Astrocyte of the cerebellum (primary cell): ENCODE measurements around the gene KIF4A.
"Not testable (repeated sequence)": the region's sequence is repeated elsewhere in the genome, so short reads cannot be mapped to it uniquely, and the experiment has no call there.

Experiments used
- DNase-seq: peaks from one replicate; pipeline ENCODE4 v3.0.0-alpha.2; 2011; ENCODE audit warnings: low read depth
- H3K4me3 ChIP-seq: 2 replicates; pipeline ENCODE4 v1.5.1; 2011; ENCODE audit warnings: mild to moderate bottlenecking, low read depth, low read length, moderate library complexity
- CTCF ChIP-seq: IDR thresholded peaks from 2 replicates; pipeline ENCODE4 v1.5.1; 2012; ENCODE audit warnings: low read length, low read depth, moderate library complexity, mild to moderate bottlenecking; ENCODE audit errors: missing control alignments
- in situ Hi-C: cut with HindIII; loops from 2 replicates; pipeline ENCODE4 v1.10.0; 2017; ENCODE audit warnings: low sequenced_read_pairs

The KIF4A gene

GRCh38 chrX:70346418-70347070 lies 56.6 kb downstream of the KIF4A start:
- in situ Hi-C loops, result no loop called here
- no peak overlapping the region for H3K4me3 ChIP-seq
- no peak for DNase-seq
- peak; percentile 15 for TF ChIP-seq CTCF

GRCh38 chrX:70348825-70349224 lies 58.9 kb downstream of the KIF4A start:
- DNase-seq, H3K4me3 ChIP-seq, in situ Hi-C loops: not testable (repeated sequence)

- H3K4me3 ChIP-seq, in situ Hi-C loops, DNase-seq: not testable (repeated sequence)
These were observed 59.6 kb downstream of the KIF4A start for GRCh38 chrX:70349367-70350125.

- no peak overlapping the region for H3K4me3 ChIP-seq
- TF ChIP-seq CTCF, result no peak
- in situ Hi-C loops, result no loop called here
- no peak for DNase-seq
These were observed 62.6 kb downstream of the KIF4A start for GRCh38 chrX:70352496-70352895.

- TF ChIP-seq CTCF, result no peak
- DNase-seq, result no peak
- no peak overlapping the region for H3K4me3 ChIP-seq
- in situ Hi-C loops, result no loop called here
These were observed 63.6 kb downstream of the KIF4A start for GRCh38 chrX:70353514-70353913.

GRCh38 chrX:70354716-70355115 lies 64.8 kb downstream of the KIF4A start:
- no peak for DNase-seq
- TF ChIP-seq CTCF, result no peak
- in situ Hi-C loops, result no loop called here

GRCh38 chrX:70359458-70359857 lies 69.6 kb downstream of the KIF4A start:
- in situ Hi-C loops, result no loop called here
- no peak overlapping the region for H3K4me3 ChIP-seq
- no peak for TF ChIP-seq CTCF
- DNase-seq, result no peak

More at GRCh38 chrX:70354716-70355115, 64.8 kb downstream of the KIF4A start:
- H3K4me3 ChIP-seq, result no peak overlapping the region
